Thyroid gland (tissue), 4 donors: ENCODE measurements around the gene PCNT.

Experiments
- POLR2A ChIP-seq, 2 donors: fragments of 450-650 bp; IDR thresholded peaks; one replicate each; pipeline ENCODE4 v1.6.1; 2017; ENCODE audit warnings: antibody characterized with exemption in 2 of 2, mild to moderate bottlenecking in 2 of 2, moderate library complexity in 1 of 2
- TF ChIP-seq, protein P1 (sequence below), 6 experiments: fragments of 200-600 bp in 3 of 6; fragments of 450-650 bp in 3 of 6; sonication (generic) in 3 of 6; IDR thresholded peaks; one replicate each; pipeline ENCODE4 v1.5.1; 2016 to 2019; ENCODE audit warnings: antibody characterized with exemption in 6 of 6, mild to moderate bottlenecking in 2 of 6, inconsistent platforms in 1 of 6, moderate library complexity in 1 of 6

DNA sequence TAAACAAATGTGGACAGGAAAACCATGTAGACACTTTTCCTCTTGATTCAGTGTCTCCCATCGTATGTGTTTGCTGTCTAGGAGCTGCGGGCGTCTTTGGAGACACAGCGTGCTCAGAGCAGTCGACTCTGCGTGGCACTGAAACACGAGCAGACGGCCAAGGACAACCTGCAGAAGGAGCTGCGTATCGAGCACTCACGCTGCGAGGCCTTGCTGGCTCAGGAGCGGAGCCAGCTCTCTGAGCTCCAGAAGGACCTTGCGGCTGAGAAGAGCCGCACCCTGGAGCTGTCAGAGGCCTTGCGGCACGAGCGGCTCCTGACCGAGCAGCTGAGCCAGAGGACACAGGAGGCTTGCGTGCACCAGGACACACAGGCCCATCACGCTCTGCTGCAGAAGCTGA lies 107.5 kb downstream of the PCNT start:
- TF ChIP-seq, protein P1, sequence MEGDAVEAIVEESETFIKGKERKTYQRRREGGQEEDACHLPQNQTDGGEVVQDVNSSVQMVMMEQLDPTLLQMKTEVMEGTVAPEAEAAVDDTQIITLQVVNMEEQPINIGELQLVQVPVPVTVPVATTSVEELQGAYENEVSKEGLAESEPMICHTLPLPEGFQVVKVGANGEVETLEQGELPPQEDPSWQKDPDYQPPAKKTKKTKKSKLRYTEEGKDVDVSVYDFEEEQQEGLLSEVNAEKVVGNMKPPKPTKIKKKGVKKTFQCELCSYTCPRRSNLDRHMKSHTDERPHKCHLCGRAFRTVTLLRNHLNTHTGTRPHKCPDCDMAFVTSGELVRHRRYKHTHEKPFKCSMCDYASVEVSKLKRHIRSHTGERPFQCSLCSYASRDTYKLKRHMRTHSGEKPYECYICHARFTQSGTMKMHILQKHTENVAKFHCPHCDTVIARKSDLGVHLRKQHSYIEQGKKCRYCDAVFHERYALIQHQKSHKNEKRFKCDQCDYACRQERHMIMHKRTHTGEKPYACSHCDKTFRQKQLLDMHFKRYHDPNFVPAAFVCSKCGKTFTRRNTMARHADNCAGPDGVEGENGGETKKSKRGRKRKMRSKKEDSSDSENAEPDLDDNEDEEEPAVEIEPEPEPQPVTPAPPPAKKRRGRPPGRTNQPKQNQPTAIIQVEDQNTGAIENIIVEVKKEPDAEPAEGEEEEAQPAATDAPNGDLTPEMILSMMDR (IDR thresholded peaks at IDR 0.05), result no peak
- TF ChIP-seq POLR2A (IDR thresholded peaks at IDR 0.05), result no peak
